Immature natural killer cell (primary cell): ENCODE measurements around the gene SNX18. TPM values are rescaled to one million over a fixed set of nuclear protein-coding genes. Genes with fewer than 3 reads are reported as not detected.
"Not testable (repeated sequence)": the region's sequence is repeated elsewhere in the genome, so short reads cannot be mapped to it uniquely, and the experiment has no call there.

Source experiments
- DNase-seq, 3 donors: peaks; one replicate each; pipeline ENCODE4 v3.0.0; 2022; ENCODE audit warnings: mixed read lengths in 1 of 3
- H3K27ac Mint-ChIP-seq, 6 donors: one replicate each; pipeline ENCODE4 v1.8.0; 2020; ENCODE audit warnings: mixed read lengths in 6 of 6, mild to moderate bottlenecking in 5 of 6, inconsistent platforms in 4 of 6, moderate library complexity in 3 of 6
- H3K27me3 Mint-ChIP-seq, 3 donors: one replicate each; pipeline ENCODE4 v1.8.0; 2020 to 2021; ENCODE audit warnings: low read depth in 3 of 3, mild to moderate bottlenecking in 3 of 3, mixed read lengths in 3 of 3, moderate library complexity in 3 of 3, inconsistent platforms in 1 of 3
- H3K36me3 Mint-ChIP-seq, 3 donors: one replicate each; pipeline ENCODE4 v1.8.0; 2020; ENCODE audit warnings: mixed read lengths in 3 of 3, inconsistent platforms in 2 of 3, mild to moderate bottlenecking in 2 of 3
- H3K4me1 Mint-ChIP-seq, 2 donors: one replicate each; pipeline ENCODE4 v1.8.0; 2020; ENCODE audit warnings: inconsistent platforms in 2 of 2, mild to moderate bottlenecking in 2 of 2, mixed read lengths in 2 of 2, moderate library complexity in 1 of 2
- H3K4me3 Mint-ChIP-seq, 5 donors: one replicate each; pipeline ENCODE4 v1.8.0; 2020; ENCODE audit warnings: mild to moderate bottlenecking in 5 of 5, mixed read lengths in 5 of 5, inconsistent platforms in 3 of 5, moderate library complexity in 3 of 5
- H3K9me3 Mint-ChIP-seq, 6 donors: one replicate each; pipeline ENCODE4 v1.8.0; 2020; ENCODE audit warnings: mild to moderate bottlenecking in 6 of 6, mixed read lengths in 6 of 6, inconsistent platforms in 4 of 6, moderate library complexity in 3 of 6
- polyA plus RNA-seq, 3 donors: library from polyadenylated mRNA; unstranded; fragments of 300-500 nt; fragmentation: Illumina TruSeq; gene quantifications; one replicate each; pipeline ENCODE4 v1.2.3, GENCODE V29; 2021

SNX18 gene
- 10 to 100 TPM in 1 of 3 donors, 1 to 10 TPM in 2; 1.5 to 10.2 (median 6.0) TPM for polyA plus RNA-seq

GRCh38 chr5:54517512-54518145 lies at the start of gene SNX18:
SNX18 (plus strand) TSS chr5:54517759; CDS start chr5:54517953, 194 bp downstream.
- Mint-ChIP-seq H3K9me3 (no peaks in the 10 kb centered on the region), H3K27ac (peak within 1 kb of the TSS in 5 of 6 donors; percentile 84 to 92 (median 89)), H3K27me3 (peaks cover 0 to 7% (median 2%) of the 10 kb centered on the region in 3 donors), H3K36me3 (peaks cover 0 to 5% (median 3%) of the 10 kb centered on the region in 3 donors), H3K4me1 (peaks cover 6 to 35% of the 10 kb centered on the region in 2 donors), H3K4me3 (peak within 1 kb of the TSS; percentile 76 to 99 (median 94))
- DNase-seq: peak; percentile 90 to 94 (median 92)

GRCh38 chr5:54469622-54470021 lies 47.9 kb upstream of the SNX18 start:
- Mint-ChIP-seq H3K4me3 (peak overlapping the region in 3 of 5 donors; percentile 51 to 76 (median 64)), H3K27ac (peak overlapping the region in 3 of 6 donors; percentile 31 to 63 (median 47)), H3K36me3 (peaks cover 0 to 5% (median 5%) of the 10 kb centered on the region in 3 donors), H3K9me3 (peaks cover 0 to 3% (median 0%) of the 10 kb centered on the region in 6 donors), H3K27me3 (peaks cover 2 to 5% (median 5%) of the 10 kb centered on the region in 3 donors), H3K4me1 (peaks cover 3 to 9% of the 10 kb centered on the region in 2 donors)
- no peak for DNase-seq

GRCh38 chr5:54470128-54470527 lies 47.4 kb upstream of the SNX18 start:
- peaks cover 3 to 9% of the 10 kb centered on the region in 2 donors for H3K4me1 Mint-ChIP-seq
- peaks cover 0 to 3% (median 0%) of the 10 kb centered on the region in 6 donors for H3K9me3 Mint-ChIP-seq
- no peak for DNase-seq
- peak overlapping the region in 2 of 5 donors; percentile 2 to 76 for H3K4me3 Mint-ChIP-seq
- peak overlapping the region in 1 of 6 donors; percentile 31 for H3K27ac Mint-ChIP-seq
- peaks cover 2 to 8% (median 5%) of the 10 kb centered on the region in 3 donors for H3K27me3 Mint-ChIP-seq
- peaks cover 0 to 5% (median 5%) of the 10 kb centered on the region in 3 donors for H3K36me3 Mint-ChIP-seq

GRCh38 chr5:54470677-54471076 lies 46.9 kb upstream of the SNX18 start:
- no peaks in the 10 kb centered on the region for H3K9me3 Mint-ChIP-seq
- DNase-seq: no peak
- H3K4me3 Mint-ChIP-seq: no peak overlapping the region
- H3K27me3 Mint-ChIP-seq: peaks cover 2 to 8% (median 5%) of the 10 kb centered on the region in 3 donors
- peaks cover 3 to 9% of the 10 kb centered on the region in 2 donors for H3K4me1 Mint-ChIP-seq
- H3K36me3 Mint-ChIP-seq: peaks cover 0 to 5% (median 5%) of the 10 kb centered on the region in 3 donors
- no peak overlapping the region for H3K27ac Mint-ChIP-seq

- H3K27me3 Mint-ChIP-seq: peaks cover under 1 to 7% (median 4%) of the 10 kb centered on the region in 3 donors
- H3K4me1 Mint-ChIP-seq: peaks cover 3 to 9% of the 10 kb centered on the region in 2 donors
- H3K4me3 Mint-ChIP-seq: no peak overlapping the region
- DNase-seq: no peak
- no peak overlapping the region for H3K27ac Mint-ChIP-seq
- no peaks in the 10 kb centered on the region for H3K9me3 Mint-ChIP-seq
- peaks cover 0 to 4% (median 4%) of the 10 kb centered on the region in 3 donors for H3K36me3 Mint-ChIP-seq
Observed at GRCh38 chr5:54471398-54471797, 46.2 kb upstream of the SNX18 start.

- Mint-ChIP-seq H3K4me3 (no peak overlapping the region), H3K27ac (no peak overlapping the region), H3K36me3 (no peaks in the 10 kb centered on the region), H3K27me3 (peaks cover 0 to 28% (median 4%) of the 10 kb centered on the region in 3 donors), H3K9me3 (no peaks in the 10 kb centered on the region), H3K4me1 (no peaks in the 10 kb centered on the region)
- no peak for DNase-seq
Observed at GRCh38 chr5:54476682-54477081, 40.9 kb upstream of the SNX18 start.

- no peak for DNase-seq
- H3K4me3 Mint-ChIP-seq: no peak overlapping the region
- no peaks in the 10 kb centered on the region for H3K9me3 Mint-ChIP-seq
- peaks cover 2 to 29% (median 6%) of the 10 kb centered on the region in 3 donors for H3K27me3 Mint-ChIP-seq
- H3K4me1 Mint-ChIP-seq: no peaks in the 10 kb centered on the region
- no peak overlapping the region for H3K27ac Mint-ChIP-seq
- no peaks in the 10 kb centered on the region for H3K36me3 Mint-ChIP-seq
Observed at GRCh38 chr5:54477941-54478478, 39.5 kb upstream of the SNX18 start.

- H3K9me3 Mint-ChIP-seq: no peaks in the 10 kb centered on the region
- peaks cover 2 to 29% (median 6%) of the 10 kb centered on the region in 3 donors for H3K27me3 Mint-ChIP-seq
- H3K4me3 Mint-ChIP-seq: no peak overlapping the region
- DNase-seq: no peak
- no peak overlapping the region for H3K27ac Mint-ChIP-seq
- H3K36me3 Mint-ChIP-seq: no peaks in the 10 kb centered on the region
- no peaks in the 10 kb centered on the region for H3K4me1 Mint-ChIP-seq
Observed at GRCh38 chr5:54480296-54480695, 37.3 kb upstream of the SNX18 start.

- Mint-ChIP-seq H3K9me3 (no peaks in the 10 kb centered on the region), H3K4me1 (no peaks in the 10 kb centered on the region), H3K4me3 (no peak overlapping the region), H3K36me3 (no peaks in the 10 kb centered on the region), H3K27me3 (peaks cover 2 to 19% (median 3%) of the 10 kb centered on the region in 3 donors), H3K27ac (no peak overlapping the region)
- DNase-seq: no peak
Observed at GRCh38 chr5:54484219-54484894, 33.2 kb upstream of the SNX18 start.

GRCh38 chr5:54485659-54486058 lies 31.9 kb upstream of the SNX18 start:
- H3K36me3 Mint-ChIP-seq, H3K9me3 Mint-ChIP-seq, H3K4me1 Mint-ChIP-seq, H3K27ac Mint-ChIP-seq, H3K4me3 Mint-ChIP-seq, DNase-seq: not testable (repeated sequence)
- peaks cover 2 to 14% (median 3%) of the 10 kb centered on the region in 3 donors for H3K27me3 Mint-ChIP-seq

- not testable (repeated sequence) for H3K4me1 Mint-ChIP-seq, H3K27me3 Mint-ChIP-seq, DNase-seq, H3K9me3 Mint-ChIP-seq, H3K27ac Mint-ChIP-seq, H3K4me3 Mint-ChIP-seq, H3K36me3 Mint-ChIP-seq
Observed at GRCh38 chr5:54489648-54489979, 27.9 kb upstream of the SNX18 start.

GRCh38 chr5:54491326-54491725 lies 26.2 kb upstream of the SNX18 start:
- no peak for DNase-seq
- Mint-ChIP-seq H3K9me3 (no peaks in the 10 kb centered on the region), H3K36me3 (no peaks in the 10 kb centered on the region), H3K27me3 (peaks cover 0 to 4% (median 0%) of the 10 kb centered on the region in 3 donors), H3K27ac (no peak overlapping the region), H3K4me1 (no peaks in the 10 kb centered on the region), H3K4me3 (no peak overlapping the region)

- DNase-seq: no peak
- Mint-ChIP-seq H3K27me3 (peaks cover 0 to 4% (median 0%) of the 10 kb centered on the region in 3 donors), H3K4me3 (no peak overlapping the region), H3K27ac (no peak overlapping the region), H3K36me3 (no peaks in the 10 kb centered on the region), H3K4me1 (no peaks in the 10 kb centered on the region), H3K9me3 (no peaks in the 10 kb centered on the region)
Observed at GRCh38 chr5:54492178-54492577, 25.4 kb upstream of the SNX18 start.

- DNase-seq: no peak
- Mint-ChIP-seq H3K9me3 (peaks cover 0 to 13% (median 7%) of the 10 kb centered on the region in 6 donors), H3K27ac (no peak overlapping the region), H3K27me3 (peaks cover 0 to 7% (median 4%) of the 10 kb centered on the region in 3 donors), H3K4me1 (no peaks in the 10 kb centered on the region), H3K36me3 (peaks cover 0 to 3% (median 0%) of the 10 kb centered on the region in 3 donors), H3K4me3 (no peak overlapping the region)
Observed at GRCh38 chr5:54495027-54495426, 22.5 kb upstream of the SNX18 start.
